Erythroblast (primary cell): ENCODE measurements around the gene EEF1AKMT1.

Experiments
- GATA1 ChIP-seq: IDR thresholded peaks from 2 replicates; pipeline ENCODE4 v1.6.1; 2011; ENCODE audit warnings: low read depth, mild to moderate bottlenecking, control low read depth, low read length, moderate library complexity
- POLR2A ChIP-seq: IDR thresholded peaks from 2 replicates; pipeline ENCODE4 v1.6.1; 2011; ENCODE audit warnings: mild to moderate bottlenecking, low read length

GRCh38 chr13:20706661-20707060 is 67.1 kb downstream of the EEF1AKMT1 start:
- TF ChIP-seq POLR2A (no peak), GATA1 (no peak)
